ENCODE results near the gene ID1.
"Not testable (repeated sequence)": the region's sequence is repeated elsewhere in the genome, so short reads cannot be mapped to it uniquely, and the experiment has no call there.

Gene ID1

DNA sequence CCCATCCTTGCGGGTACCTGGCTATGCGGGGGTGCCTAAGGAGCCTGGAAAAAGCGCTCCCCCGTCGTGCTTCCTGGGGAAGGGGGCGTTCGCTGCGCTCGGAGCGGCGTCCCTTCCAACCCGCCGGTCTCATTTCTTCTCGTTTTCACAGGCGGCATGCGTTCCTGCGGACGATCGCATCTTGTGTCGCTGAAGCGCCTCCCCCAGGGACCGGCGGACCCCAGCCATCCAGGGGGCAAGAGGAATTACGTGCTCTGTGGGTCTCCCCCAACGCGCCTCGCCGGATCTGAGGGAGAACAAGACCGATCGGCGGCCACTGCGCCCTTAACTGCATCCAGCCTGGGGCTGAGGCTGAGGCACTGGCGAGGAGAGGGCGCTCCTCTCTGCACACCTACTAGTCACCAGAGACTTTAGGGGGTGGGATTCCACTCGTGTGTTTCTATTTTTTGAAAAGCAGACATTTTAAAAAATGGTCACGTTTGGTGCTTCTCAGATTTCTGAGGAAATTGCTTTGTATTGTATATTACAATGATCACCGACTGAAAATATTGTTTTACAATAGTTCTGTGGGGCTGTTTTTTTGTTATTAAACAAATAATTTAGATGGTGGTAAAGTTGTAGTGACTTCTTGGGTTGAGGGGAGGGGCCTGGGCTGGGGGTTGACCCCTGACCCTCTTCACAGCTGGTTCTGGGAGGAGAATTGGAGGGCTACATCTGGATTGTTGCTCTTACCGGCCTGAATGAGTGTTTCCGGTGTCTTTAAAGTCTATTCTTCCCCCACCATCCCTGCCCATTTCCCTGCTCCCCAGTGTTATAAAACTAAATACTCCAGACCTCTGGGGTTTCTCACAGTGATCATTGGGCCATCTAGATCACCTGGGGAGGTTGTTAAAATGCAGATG is 1.1 kb downstream of the ID1 start:
- Histone ChIP-seq H3K4me3 (ENCODE audit: low read length) (peak overlapping the region; percentile 96), H3K9ac (ENCODE audit: low read depth, low read length) (peak overlapping the region; percentile 98), H3K4me2 (ENCODE audit: low read length) (peak overlapping the region; percentile 88), H3K9me3 (replicated peaks; ENCODE audit: low read length) (no peaks in the 10 kb centered on the region), H3K27me3 (ENCODE audit: control insufficient read depth, insufficient read depth, low read length) (no peaks in the 10 kb centered on the region), H3K4me1 (ENCODE audit: control insufficient read depth, insufficient read depth, low read length) (peaks cover 46% of the 10 kb centered on the region), H3K36me3 (ENCODE audit: insufficient read depth, low read length) (peaks cover 19% of the 10 kb centered on the region)

DNA sequence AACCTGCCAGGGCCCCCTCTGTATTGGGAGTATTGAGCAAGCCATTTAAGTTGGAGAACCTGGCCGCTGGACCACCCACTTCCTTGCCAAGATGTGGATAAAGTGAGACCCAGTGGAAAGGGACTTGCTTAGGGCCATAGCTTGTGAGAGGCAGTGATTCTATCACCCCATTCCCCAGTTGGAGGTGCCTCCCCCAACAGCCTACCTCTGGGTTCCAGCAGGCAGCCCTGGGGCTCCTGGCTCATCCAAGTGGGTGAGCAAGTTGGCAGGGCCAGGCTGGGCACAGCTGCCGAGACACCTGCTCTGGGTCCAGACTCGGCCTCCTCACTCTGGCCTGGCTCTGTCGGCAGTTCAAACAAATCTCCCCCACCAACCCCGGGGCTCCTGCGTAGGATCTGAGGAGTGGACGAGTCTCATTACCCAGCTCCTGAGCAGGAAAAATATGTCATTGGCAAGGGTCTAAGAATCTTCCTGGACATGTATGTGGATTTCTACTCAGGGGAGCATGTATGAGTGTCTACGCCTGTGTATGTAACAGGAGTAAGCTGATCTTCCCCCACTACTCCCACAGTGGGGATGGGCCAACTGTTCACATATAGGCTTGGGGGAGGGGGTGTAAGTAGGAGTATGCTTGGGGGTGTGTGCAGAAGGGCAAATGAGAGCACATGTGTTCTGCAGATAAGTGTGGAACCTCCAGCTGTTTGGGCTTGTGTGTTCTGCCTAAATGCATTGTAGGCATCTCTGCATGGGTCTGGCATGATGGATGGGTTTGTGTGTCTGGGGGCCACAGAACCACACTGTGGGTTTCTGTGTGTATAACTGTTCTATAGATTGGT is 1.9 kb downstream of the ID1 start:
- peaks cover 19% of the 10 kb centered on the region for H3K36me3 ChIP-seq (ENCODE audit: insufficient read depth, low read length)
- no peaks in the 10 kb centered on the region for H3K9me3 ChIP-seq (replicated peaks; ENCODE audit: low read length)
- peak overlapping the region; percentile 88 for H3K4me2 ChIP-seq (ENCODE audit: low read length)
- H3K27me3 ChIP-seq (ENCODE audit: control insufficient read depth, insufficient read depth, low read length): no peaks in the 10 kb centered on the region
- peaks cover 43% of the 10 kb centered on the region for H3K4me1 ChIP-seq (ENCODE audit: control insufficient read depth, insufficient read depth, low read length)
- peak overlapping the region; percentile 98 for H3K9ac ChIP-seq (ENCODE audit: low read depth, low read length)
- H3K4me3 ChIP-seq (ENCODE audit: low read length): peak overlapping the region; percentile 96

DNA sequence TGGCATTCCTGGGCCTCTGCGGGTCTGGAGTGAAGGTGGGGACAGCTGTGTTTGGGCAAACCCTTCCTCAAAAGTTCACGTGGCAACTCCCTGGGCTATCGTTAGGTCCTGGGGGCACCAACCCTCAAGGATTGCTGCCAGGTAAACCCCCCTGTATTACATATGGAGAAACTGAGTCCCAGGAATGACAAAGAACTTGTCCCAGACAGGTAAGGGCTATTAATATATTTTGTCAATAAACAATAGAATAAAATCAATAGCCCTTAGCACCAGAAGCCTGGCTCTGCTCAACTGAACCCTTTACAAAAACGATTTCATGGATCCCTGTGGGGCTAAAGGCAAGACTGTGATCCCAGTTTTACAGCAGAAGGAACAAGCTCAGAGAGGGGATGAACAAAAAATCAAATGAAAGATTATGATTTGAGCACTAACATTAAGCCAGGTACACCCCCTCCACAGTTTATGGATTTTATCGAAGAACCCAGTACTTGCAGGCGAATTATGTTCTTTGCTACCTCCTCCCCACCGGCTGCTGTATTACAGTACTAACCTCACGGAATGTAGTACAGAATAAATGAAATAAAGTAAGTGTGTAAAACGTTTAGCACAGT is 2.7 kb downstream of the ID1 start:
- Histone ChIP-seq H3K9me3 (replicated peaks; ENCODE audit: low read length) (no peaks in the 10 kb centered on the region), H3K9ac (ENCODE audit: low read depth, low read length) (peak overlapping the region; percentile 98), H3K27me3 (ENCODE audit: control insufficient read depth, insufficient read depth, low read length) (no peaks in the 10 kb centered on the region), H3K36me3 (ENCODE audit: insufficient read depth, low read length) (peaks cover 19% of the 10 kb centered on the region), H3K4me2 (ENCODE audit: low read length) (peak overlapping the region; percentile 88), H3K4me1 (ENCODE audit: control insufficient read depth, insufficient read depth, low read length) (peaks cover 40% of the 10 kb centered on the region), H3K4me3 (ENCODE audit: low read length) (peak overlapping the region; percentile 96)

DNA sequence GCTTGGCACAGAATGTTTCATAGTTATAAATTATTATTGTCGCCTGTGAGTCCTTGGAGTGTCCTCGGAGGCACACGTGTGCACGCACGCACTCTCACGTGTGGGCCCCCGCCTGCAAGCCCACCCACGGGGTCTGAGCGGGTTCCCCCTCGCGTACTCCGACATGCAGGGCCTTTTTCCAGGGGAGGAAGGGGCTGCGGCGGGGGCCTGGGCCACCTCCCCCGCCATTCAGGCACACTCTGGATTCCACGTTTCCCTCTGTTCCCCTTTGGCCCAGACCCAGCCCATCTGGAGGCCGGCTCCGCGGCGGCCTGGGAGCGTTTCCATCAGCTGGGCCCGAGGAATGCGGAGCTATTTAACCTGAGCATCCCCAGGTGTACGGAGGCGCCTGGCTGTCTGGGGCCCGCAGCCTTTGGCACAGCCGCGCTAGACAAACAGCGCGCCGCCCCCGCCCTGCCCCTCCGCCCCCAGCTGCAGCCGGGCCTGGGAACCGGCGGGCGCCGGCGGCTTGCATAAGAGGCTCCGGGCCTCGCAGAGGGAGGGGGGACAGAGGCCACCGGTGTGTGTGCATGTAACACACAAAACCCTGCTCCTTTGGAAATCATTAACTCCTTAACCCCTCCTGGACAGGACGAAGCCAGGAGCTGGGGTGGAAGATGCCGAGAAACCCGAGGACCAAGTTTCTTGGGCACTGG is 3.3 kb downstream of the ID1 start:
- peak overlapping the region; percentile 88 for H3K4me2 ChIP-seq (ENCODE audit: low read length)
- peak overlapping the region; percentile 96 for H3K4me3 ChIP-seq (ENCODE audit: low read length)
- H3K9ac ChIP-seq (ENCODE audit: low read depth, low read length): peak overlapping the region; percentile 98
- peaks cover 34% of the 10 kb centered on the region for H3K4me1 ChIP-seq (ENCODE audit: control insufficient read depth, insufficient read depth, low read length)
- peaks cover 19% of the 10 kb centered on the region for H3K36me3 ChIP-seq (ENCODE audit: insufficient read depth, low read length)
- no peaks in the 10 kb centered on the region for H3K27me3 ChIP-seq (ENCODE audit: control insufficient read depth, insufficient read depth, low read length)
- H3K9me3 ChIP-seq (replicated peaks; ENCODE audit: low read length): no peaks in the 10 kb centered on the region

DNA sequence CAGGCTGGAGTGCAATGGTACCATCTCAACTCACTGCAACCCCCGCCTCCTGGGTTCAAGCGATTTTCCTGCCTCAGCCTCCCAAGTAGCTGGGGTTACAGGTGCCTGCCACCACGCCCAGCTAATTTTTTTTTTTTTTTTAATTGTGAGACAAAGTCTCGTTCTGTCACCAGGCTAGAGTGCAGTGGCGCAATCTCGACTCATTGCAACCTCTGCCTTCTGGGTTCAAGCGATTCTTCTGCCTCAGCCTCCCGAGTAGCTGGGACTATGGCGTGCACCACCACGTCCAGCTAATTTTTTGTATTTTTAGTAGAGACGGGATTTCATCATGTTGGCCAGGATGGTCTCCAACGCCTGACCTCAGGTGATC is 7.2 kb downstream of the ID1 start:
- H3K4me1 ChIP-seq (ENCODE audit: control insufficient read depth, insufficient read depth, low read length): peaks cover 25% of the 10 kb centered on the region

DNA sequence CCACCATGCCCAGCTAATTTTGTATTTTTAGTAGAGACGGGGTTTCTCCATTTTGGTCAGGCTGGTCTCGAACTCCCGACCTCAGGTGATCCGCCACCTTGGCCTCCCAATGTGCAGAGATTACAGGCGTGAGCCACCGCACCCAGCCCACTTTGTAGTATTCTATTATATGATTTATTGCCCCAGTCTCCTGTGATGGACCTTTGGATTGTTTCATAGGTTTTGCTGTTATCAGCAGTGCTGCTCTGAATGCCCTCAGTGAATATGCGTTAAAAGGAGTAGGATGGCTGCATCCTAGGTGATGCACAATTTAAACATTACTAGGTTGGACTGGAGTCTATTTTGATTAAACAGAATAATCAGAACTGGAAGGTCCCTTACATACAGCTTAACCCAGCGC is 10.3 kb downstream of the ID1 start:
- H3K4me1 ChIP-seq (ENCODE audit: control insufficient read depth, insufficient read depth, low read length): peaks cover 10% of the 10 kb centered on the region
- H3K27me3 ChIP-seq (ENCODE audit: control insufficient read depth, insufficient read depth, low read length): no peaks in the 10 kb centered on the region
- H3K9me3 ChIP-seq (replicated peaks; ENCODE audit: low read length): no peaks in the 10 kb centered on the region
- no peaks in the 10 kb centered on the region for H3K36me3 ChIP-seq (ENCODE audit: insufficient read depth, low read length)
- H3K9ac ChIP-seq (ENCODE audit: low read depth, low read length): no peak overlapping the region
- no peak overlapping the region for H3K4me3 ChIP-seq (ENCODE audit: low read length)
- H3K4me2 ChIP-seq (ENCODE audit: low read length): no peak overlapping the region

More for the DNA sequence above, 7.2 kb downstream of the ID1 start:
- H3K36me3 ChIP-seq (ENCODE audit: insufficient read depth, low read length); H3K27me3 ChIP-seq (ENCODE audit: control insufficient read depth, insufficient read depth, low read length); H3K9ac ChIP-seq (ENCODE audit: low read depth, low read length); H3K4me3 ChIP-seq (ENCODE audit: low read length); H3K4me2 ChIP-seq (ENCODE audit: low read length); H3K9me3 ChIP-seq (replicated peaks; ENCODE audit: low read length): not testable (repeated sequence)

DNA sequence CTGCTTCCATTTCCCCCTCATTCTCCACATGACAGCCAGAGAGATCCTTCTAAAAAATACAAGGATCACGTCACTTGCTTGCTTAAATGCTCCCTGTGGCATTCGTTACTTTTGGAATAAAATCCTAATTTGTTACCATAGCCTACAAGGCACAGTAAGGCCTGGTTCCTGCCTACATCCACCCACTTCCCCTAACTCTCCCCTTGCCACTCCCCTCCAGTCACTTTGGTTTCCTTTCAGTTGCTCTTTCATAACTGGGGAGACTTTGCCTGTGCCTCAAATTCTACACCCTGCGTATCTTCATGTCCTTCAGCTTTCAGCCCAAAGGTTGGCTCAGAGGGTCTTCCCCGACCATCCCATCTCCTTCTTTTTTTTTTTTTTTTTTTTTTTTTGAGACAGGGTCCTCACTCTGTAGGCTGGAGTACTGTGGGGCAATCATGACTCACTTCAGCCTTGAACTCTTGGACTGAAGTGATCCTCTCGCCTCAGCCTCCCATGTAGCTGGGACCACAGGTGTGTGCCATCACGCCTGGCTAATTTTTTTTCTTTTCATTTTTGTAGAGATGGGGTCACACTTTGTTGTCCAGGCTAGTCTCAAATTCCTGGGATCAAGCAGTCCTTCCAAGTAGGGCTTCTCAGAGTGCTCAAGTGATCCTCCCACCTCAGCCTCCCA is 12.5 kb downstream of the ID1 start:
- no peak overlapping the region for H3K4me3 ChIP-seq (ENCODE audit: low read length)
- no peak overlapping the region for H3K9ac ChIP-seq (ENCODE audit: low read depth, low read length)
- H3K4me1 ChIP-seq (ENCODE audit: control insufficient read depth, insufficient read depth, low read length): peaks cover 2% of the 10 kb centered on the region
- H3K36me3 ChIP-seq (ENCODE audit: insufficient read depth, low read length): no peaks in the 10 kb centered on the region
- no peak overlapping the region for H3K4me2 ChIP-seq (ENCODE audit: low read length)
- no peaks in the 10 kb centered on the region for H3K9me3 ChIP-seq (replicated peaks; ENCODE audit: low read length)
- H3K27me3 ChIP-seq (ENCODE audit: control insufficient read depth, insufficient read depth, low read length): no peaks in the 10 kb centered on the region

DNA sequence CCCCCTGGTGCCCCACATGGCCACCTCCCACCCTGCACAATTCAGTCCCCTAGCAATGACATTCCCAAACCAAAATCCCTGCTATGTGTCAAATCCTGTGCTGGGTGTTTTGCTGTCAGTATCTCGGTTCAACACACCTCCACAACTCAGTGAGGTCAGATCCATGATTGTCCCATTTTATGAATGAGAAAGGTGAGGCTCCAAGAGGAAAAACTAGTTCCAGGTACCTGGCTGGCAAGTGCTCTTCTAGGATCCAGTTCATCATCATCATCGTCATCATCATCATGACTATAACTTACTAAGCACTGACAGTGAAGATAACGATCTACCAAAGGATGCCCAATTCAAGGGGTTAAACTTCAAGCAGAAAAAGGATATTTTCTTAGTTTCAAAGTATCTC is 15.2 kb downstream of the ID1 start:
- Histone ChIP-seq H3K36me3 (ENCODE audit: insufficient read depth, low read length) (no peaks in the 10 kb centered on the region), H3K4me2 (ENCODE audit: low read length) (no peak overlapping the region), H3K4me3 (ENCODE audit: low read length) (no peak overlapping the region), H3K9me3 (replicated peaks; ENCODE audit: low read length) (no peaks in the 10 kb centered on the region), H3K4me1 (ENCODE audit: control insufficient read depth, insufficient read depth, low read length) (no peaks in the 10 kb centered on the region), H3K9ac (ENCODE audit: low read depth, low read length) (no peak overlapping the region), H3K27me3 (ENCODE audit: control insufficient read depth, insufficient read depth, low read length) (no peaks in the 10 kb centered on the region)

DNA sequence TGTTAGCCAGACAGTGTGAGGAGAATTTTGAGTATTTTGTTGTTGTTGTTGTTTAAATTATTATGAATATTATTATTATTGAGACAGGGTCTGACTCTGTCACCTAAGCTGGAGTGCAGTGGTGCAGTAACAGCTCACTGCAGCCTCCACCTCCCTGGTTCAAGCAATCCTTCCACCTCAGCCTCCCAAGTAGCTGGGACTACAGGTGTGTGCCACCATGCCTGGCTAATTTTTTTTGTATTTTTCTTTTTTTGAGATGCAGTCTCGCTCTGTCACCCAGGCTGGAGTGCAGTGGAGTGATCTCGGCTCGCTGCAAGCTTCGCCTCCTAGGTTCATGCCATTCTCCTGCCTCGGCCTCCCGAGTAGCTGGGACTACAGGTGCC is 18.0 kb downstream of the ID1 start:
- not testable (repeated sequence) for H3K4me3 ChIP-seq (ENCODE audit: low read length); H3K4me1 ChIP-seq (ENCODE audit: control insufficient read depth, insufficient read depth, low read length); H3K9me3 ChIP-seq (replicated peaks; ENCODE audit: low read length); H3K4me2 ChIP-seq (ENCODE audit: low read length); H3K9ac ChIP-seq (ENCODE audit: low read depth, low read length); H3K36me3 ChIP-seq (ENCODE audit: insufficient read depth, low read length); H3K27me3 ChIP-seq (ENCODE audit: control insufficient read depth, insufficient read depth, low read length)

DNA sequence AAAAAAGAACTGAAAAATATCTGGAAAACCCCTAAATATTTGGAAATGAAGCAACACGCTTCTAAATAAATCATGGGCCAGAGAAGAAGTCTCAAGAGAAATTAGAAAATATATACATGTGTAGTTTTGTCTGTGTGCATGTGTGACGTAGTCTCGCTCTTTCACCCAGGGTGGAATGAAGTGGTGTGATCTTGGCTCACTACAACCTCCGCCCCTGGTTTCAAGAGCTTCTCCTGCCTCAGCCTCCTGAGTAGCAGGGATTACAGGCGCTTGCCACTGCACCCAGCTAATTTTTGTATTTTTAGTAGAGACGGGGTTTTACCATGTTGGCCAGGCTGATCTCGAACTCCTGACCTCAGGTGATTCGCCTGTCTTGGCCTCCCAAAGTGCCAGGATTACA is 21.4 kb downstream of the ID1 start:
- not testable (repeated sequence) for H3K27me3 ChIP-seq (ENCODE audit: control insufficient read depth, insufficient read depth, low read length); H3K4me1 ChIP-seq (ENCODE audit: control insufficient read depth, insufficient read depth, low read length); H3K4me2 ChIP-seq (ENCODE audit: low read length); H3K36me3 ChIP-seq (ENCODE audit: insufficient read depth, low read length); H3K4me3 ChIP-seq (ENCODE audit: low read length); H3K9ac ChIP-seq (ENCODE audit: low read depth, low read length); H3K9me3 ChIP-seq (replicated peaks; ENCODE audit: low read length)

DNA sequence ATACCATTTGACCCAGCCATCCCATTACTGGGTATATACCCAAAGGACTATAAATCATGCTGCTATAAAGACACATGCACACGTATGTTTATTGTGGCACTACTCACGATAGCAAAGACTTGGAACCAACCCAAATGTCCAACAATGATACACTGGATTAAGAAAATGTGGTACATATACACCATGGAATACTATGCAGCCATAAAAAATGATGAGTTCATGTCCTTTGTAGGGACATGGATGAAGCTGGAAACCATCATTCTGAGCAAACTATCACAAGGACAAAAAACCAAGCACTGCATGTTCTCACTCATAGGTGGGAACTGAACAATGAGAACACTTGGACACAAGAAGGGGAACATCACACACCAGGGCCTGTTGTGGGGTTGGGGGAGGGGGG is 23.0 kb downstream of the ID1 start:
- H3K9ac ChIP-seq (ENCODE audit: low read depth, low read length): not testable (repeated sequence)

More for the DNA sequence above, 23.0 kb downstream of the ID1 start:
- H3K27me3 ChIP-seq (ENCODE audit: control insufficient read depth, insufficient read depth, low read length); H3K9me3 ChIP-seq (replicated peaks; ENCODE audit: low read length); H3K4me3 ChIP-seq (ENCODE audit: low read length); H3K36me3 ChIP-seq (ENCODE audit: insufficient read depth, low read length); H3K4me2 ChIP-seq (ENCODE audit: low read length); H3K4me1 ChIP-seq (ENCODE audit: control insufficient read depth, insufficient read depth, low read length): not testable (repeated sequence)
